ENCODE results near the gene NDUFV3.

GRCh38 chr21:42913476-42913875 lies 20.4 kb downstream of the NDUFV3 start:
- no peak for TF ChIP-seq CREB1 (CRISPR knock-in tag; IDR thresholded peaks at IDR 0.05; ENCODE audit: low read depth)
- TF ChIP-seq, protein P1, sequence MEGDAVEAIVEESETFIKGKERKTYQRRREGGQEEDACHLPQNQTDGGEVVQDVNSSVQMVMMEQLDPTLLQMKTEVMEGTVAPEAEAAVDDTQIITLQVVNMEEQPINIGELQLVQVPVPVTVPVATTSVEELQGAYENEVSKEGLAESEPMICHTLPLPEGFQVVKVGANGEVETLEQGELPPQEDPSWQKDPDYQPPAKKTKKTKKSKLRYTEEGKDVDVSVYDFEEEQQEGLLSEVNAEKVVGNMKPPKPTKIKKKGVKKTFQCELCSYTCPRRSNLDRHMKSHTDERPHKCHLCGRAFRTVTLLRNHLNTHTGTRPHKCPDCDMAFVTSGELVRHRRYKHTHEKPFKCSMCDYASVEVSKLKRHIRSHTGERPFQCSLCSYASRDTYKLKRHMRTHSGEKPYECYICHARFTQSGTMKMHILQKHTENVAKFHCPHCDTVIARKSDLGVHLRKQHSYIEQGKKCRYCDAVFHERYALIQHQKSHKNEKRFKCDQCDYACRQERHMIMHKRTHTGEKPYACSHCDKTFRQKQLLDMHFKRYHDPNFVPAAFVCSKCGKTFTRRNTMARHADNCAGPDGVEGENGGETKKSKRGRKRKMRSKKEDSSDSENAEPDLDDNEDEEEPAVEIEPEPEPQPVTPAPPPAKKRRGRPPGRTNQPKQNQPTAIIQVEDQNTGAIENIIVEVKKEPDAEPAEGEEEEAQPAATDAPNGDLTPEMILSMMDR (conservative IDR thresholded peaks at IDR 0.05; ENCODE audit: low read depth in 2 of 2): no peak

Data from GM23338 (cell line).